Astrocyte of the cerebellum (primary cell): ENCODE data around the gene ERBB4.

Experiments used
- DNase-seq: peaks from one replicate; pipeline ENCODE4 v3.0.0-alpha.2; 2011; ENCODE audit warnings: low read depth
- H3K4me3 ChIP-seq: 2 replicates; pipeline ENCODE4 v1.5.1; 2011; ENCODE audit warnings: mild to moderate bottlenecking, low read depth, low read length, moderate library complexity
- in situ Hi-C: cut with HindIII; loops from 2 replicates; pipeline ENCODE4 v1.10.0; 2017; ENCODE audit warnings: low sequenced_read_pairs
- TF ChIP-seq, protein P1 (sequence below): IDR thresholded peaks from 2 replicates; pipeline ENCODE4 v1.5.1; 2012; ENCODE audit warnings: low read length, low read depth, moderate library complexity, mild to moderate bottlenecking; ENCODE audit errors: missing control alignments

The ERBB4 gene

DNA sequence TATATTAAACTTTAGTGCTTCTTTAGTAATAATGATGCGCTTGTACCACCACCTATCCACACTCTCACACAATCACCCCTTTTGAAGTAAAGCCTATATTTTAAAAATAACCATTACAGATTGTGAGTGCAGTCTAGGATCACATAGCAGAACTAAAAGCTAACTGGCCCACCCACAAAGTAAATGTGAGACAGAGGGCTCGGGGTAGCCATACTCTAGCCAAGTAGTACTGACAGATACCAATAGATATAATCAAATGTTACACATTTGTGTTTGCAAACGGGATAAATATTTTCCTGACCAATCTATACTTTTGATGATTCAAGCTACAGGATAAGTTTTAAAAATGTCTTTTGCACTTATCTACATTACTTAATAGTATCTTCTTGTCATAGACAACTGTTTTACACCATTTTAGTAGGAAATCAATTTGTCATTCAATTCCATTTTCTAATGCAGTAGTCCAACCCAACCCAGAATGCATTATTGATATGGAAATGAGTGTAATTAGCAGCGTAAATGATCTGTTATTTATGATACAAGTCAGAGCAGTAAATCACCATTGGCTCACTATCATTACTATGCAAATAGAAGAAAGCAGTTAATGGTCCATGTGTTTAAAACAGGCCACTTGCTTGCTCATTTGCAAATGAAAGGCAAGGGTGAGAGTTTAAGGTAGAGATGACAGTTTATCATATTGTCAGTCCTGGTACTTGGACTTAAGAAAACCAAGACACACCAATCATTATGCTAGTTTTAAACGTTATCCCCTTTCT is 111.8 kb downstream of the ERBB4 start:
- TF ChIP-seq, protein P1, sequence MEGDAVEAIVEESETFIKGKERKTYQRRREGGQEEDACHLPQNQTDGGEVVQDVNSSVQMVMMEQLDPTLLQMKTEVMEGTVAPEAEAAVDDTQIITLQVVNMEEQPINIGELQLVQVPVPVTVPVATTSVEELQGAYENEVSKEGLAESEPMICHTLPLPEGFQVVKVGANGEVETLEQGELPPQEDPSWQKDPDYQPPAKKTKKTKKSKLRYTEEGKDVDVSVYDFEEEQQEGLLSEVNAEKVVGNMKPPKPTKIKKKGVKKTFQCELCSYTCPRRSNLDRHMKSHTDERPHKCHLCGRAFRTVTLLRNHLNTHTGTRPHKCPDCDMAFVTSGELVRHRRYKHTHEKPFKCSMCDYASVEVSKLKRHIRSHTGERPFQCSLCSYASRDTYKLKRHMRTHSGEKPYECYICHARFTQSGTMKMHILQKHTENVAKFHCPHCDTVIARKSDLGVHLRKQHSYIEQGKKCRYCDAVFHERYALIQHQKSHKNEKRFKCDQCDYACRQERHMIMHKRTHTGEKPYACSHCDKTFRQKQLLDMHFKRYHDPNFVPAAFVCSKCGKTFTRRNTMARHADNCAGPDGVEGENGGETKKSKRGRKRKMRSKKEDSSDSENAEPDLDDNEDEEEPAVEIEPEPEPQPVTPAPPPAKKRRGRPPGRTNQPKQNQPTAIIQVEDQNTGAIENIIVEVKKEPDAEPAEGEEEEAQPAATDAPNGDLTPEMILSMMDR: no peak
- in situ Hi-C loops: no loop called here
- DNase-seq: no peak
- H3K4me3 ChIP-seq: no peak overlapping the region

DNA sequence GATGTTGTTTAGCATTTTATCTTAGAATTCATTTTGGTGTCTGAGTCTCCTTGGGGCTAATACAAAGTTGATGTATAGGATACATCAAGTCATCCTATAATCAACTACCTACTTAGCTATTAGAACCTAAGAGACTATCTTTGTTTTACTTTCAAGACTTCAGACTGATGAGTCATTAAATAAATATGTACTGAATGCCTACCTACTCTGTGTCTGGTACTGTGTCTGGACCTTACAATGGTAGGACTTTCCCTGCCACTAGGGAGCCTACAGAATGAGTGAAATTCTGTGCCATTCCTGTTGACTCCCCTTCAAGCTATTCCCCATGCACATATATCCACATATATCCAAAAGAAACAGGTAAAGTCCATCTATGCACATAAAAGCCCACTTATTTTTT is 114.5 kb downstream of the ERBB4 start:
- in situ Hi-C loops: no loop called here
- TF ChIP-seq, protein P1: no peak
- no peak overlapping the region for H3K4me3 ChIP-seq
- no peak for DNase-seq

DNA sequence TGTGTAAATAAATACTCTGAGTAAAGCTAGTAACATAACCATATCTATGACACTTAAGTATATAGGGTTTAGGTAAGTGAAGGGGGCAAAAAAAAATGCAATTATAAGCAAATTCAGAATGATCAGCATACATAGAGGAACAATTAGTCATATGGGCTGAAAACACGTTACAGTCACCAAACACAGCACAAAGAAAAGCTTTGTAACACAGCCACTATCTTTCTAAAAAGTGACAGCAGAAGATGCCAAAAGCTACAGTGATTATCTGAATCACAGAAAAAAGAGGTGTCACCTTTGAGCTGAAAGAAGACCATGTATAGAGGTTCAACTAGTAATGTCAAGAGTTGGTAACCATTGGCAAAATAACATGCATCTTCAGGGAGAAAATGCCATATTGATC is 115.5 kb downstream of the ERBB4 start:
- in situ Hi-C loops: no loop called here
- DNase-seq: no peak
- H3K4me3 ChIP-seq: no peak overlapping the region
- TF ChIP-seq, protein P1: no peak

DNA sequence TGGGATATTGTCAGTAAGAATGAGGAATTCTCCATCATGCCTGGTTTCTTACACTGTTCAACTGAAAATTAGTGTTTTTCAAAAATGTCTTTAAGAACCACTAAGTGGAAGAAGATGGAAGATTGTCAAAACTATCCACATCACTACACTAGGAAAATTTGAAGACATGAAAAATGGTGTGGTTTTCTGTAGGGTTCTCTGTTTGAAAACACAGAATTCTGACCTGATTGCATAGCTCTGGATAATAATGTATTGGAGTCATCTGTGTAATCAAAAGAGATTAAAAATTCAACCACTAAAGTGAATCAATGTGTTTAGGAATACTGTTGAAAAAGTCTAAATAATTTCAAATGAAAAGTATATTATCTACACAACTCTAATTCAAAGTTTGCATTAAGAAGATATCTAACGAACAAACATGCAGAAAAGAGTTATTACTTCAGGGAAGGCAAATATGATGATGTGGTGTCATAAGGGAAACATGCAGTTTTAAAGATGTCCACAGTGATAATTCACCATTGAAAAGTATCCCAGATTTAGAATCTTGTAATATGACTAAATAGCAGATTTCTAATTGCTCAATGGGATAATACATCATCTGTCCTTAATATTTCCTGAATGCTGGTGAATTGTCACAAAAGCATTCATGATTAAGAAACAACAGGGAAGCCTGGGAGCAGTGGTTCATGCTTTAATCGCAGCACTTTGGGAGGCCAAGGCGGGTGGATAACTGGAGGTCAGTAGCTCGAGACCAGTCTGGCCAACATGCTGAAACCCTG is 116.9 kb downstream of the ERBB4 start:
- TF ChIP-seq, protein P1: no peak
- in situ Hi-C loops: no loop called here
- H3K4me3 ChIP-seq: no peak overlapping the region
- DNase-seq: no peak

DNA sequence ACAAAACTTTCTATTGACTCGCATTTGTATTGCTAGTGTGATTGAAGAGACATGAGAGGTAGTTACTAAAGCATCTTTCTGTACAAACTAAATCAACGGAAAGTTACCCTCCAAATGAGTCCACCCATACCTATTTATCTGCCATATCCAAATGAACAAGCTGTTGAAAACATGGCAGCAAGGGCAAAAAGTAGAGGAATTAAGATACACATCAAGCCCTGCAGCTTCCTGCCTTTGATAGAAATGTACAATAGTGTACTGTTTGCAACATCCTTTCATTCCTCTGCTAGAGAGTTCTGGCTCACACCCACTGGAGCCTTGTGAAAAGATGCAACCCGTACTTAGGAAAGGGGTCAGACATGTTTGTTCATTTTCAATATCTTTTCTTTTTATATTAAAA is 122.5 kb downstream of the ERBB4 start:
- TF ChIP-seq, protein P1: no peak
- no peak for DNase-seq
- in situ Hi-C loops: no loop called here
- no peak overlapping the region for H3K4me3 ChIP-seq

DNA sequence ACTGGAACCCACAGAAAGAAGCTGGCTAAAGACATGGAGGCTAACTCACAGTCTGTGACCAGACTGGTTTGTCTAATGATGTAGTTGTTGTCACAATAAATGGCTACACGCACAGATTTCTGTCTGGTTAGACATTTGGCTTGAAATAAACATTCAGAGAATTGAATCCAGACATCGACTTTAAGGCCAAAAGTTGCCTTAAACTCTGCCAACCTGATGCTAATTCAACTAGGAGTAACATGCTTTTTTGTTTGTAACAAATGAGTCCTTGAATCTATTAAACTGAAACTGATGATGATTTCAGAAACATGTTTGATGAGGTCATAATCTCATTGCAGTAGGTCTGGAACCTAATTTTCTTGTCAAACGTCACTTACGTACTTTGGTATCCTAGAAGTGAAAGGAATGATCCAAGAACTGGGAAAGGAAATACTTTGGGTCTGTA is 123.8 kb downstream of the ERBB4 start:
- no peak for DNase-seq
- H3K4me3 ChIP-seq: no peak overlapping the region
- TF ChIP-seq, protein P1: no peak
- in situ Hi-C loops: no loop called here
